GM23338 (cell line): ENCODE results near the gene KPNA6. TPM values are rescaled to one million over a fixed set of nuclear protein-coding genes. Genes with fewer than 3 reads are reported as not detected.
A peak's percentile ranks its signal among the peaks of the same experiment; 100 is the strongest.
"Not testable (repeated sequence)": the region's sequence is repeated elsewhere in the genome, so short reads cannot be mapped to it uniquely, and the experiment has no call there.

Source experiments
- ATAC-seq: fragments of 200-7000 bp; cut with Tn5 transposase; 3 replicates; pipeline ENCODE4 v1.9.1; 2020
- DNase-seq: peaks from one replicate; pipeline ENCODE4 v3.0.0-alpha.2; 2015; ENCODE audit warnings: low spot score
- H2AFZ ChIP-seq: fragments of 200-600 bp; sonication (generic); 2 replicates; pipeline ENCODE4 v1.8.0; 2016; ENCODE audit warnings: antibody characterized with exemption, mild to moderate bottlenecking, moderate library complexity
- H3F3A ChIP-seq: fragments of 200-600 bp; sonication (generic); replicated peaks from 2 replicates; pipeline ENCODE4 v1.8.0; 2017; ENCODE audit warnings: antibody characterized with exemption, mixed run types, low read depth
- H3K27ac ChIP-seq: fragments of 200-600 bp; sonication (generic); 2 replicates; pipeline ENCODE4 v1.6.1; 2016; ENCODE audit warnings: low read depth
- H3K27me3 ChIP-seq: fragments of 200-600 bp; sonication (generic); 2 replicates; pipeline ENCODE4 v1.8.0; 2016; ENCODE audit warnings: mild to moderate bottlenecking, mixed run types, moderate library complexity; ENCODE audit not compliant: insufficient read depth
- H3K36me3 ChIP-seq: fragments of 200-600 bp; sonication (generic); 2 replicates; pipeline ENCODE4 v1.8.0; 2016; ENCODE audit warnings: mild to moderate bottlenecking; ENCODE audit not compliant: insufficient read depth
- H3K4me1 ChIP-seq: fragments of 200-600 bp; sonication (generic); 2 replicates; pipeline ENCODE4 v1.8.0; 2016; ENCODE audit warnings: mild to moderate bottlenecking, moderate library complexity; ENCODE audit not compliant: insufficient read depth
- H3K4me2 ChIP-seq: fragments of 200-600 bp; sonication (generic); 2 replicates; pipeline ENCODE4 v1.7.1; 2017; ENCODE audit warnings: mixed run types
- H3K4me3 ChIP-seq: fragments of 200-600 bp; sonication (generic); 2 replicates; pipeline ENCODE4 v1.6.1; 2016; ENCODE audit warnings: mixed run types
- H3K79me2 ChIP-seq: fragments of 200-600 bp; sonication (generic); replicated peaks from 2 replicates; pipeline ENCODE4 v1.8.0; 2017; ENCODE audit warnings: mild to moderate bottlenecking; ENCODE audit not compliant: insufficient read depth
- H3K9me2 ChIP-seq: fragments of 200-600 bp; sonication (generic); 2 replicates; pipeline ENCODE4 v1.8.0; 2017; ENCODE audit not compliant: insufficient read depth
- H4K20me1 ChIP-seq: fragments of 200-600 bp; sonication (generic); replicated peaks from 2 replicates; pipeline ENCODE4 v1.8.0; 2017; ENCODE audit warnings: mild to moderate bottlenecking; ENCODE audit not compliant: insufficient read depth
- H3K27ac Mint-ChIP-seq: 2 replicates; pipeline ENCODE4 v1.8.0; 2020; ENCODE audit warnings: inconsistent platforms, mild to moderate bottlenecking, moderate library complexity, mixed read lengths
- H3K27me3 Mint-ChIP-seq: 3 replicates; pipeline ENCODE4 v1.8.0; 2022; ENCODE audit warnings: low read depth, mild to moderate bottlenecking, moderate library complexity, mixed read lengths, inconsistent platforms; ENCODE audit not compliant: insufficient read depth, poor library complexity
- H3K36me3 Mint-ChIP-seq: 3 replicates; pipeline ENCODE4 v1.8.0; 2021; ENCODE audit warnings: low read depth, mild to moderate bottlenecking, inconsistent platforms, moderate library complexity, mixed read lengths
- H3K4me1 Mint-ChIP-seq: 3 replicates; pipeline ENCODE4 v1.8.0; 2020; ENCODE audit warnings: mild to moderate bottlenecking, inconsistent platforms, mixed read lengths
- H3K4me3 Mint-ChIP-seq: 3 replicates; pipeline ENCODE4 v1.8.0; 2021; ENCODE audit warnings: moderate library complexity, mild to moderate bottlenecking, inconsistent platforms, mixed read lengths
- H3K9me3 Mint-ChIP-seq: 3 replicates; pipeline ENCODE4 v1.8.0; 2020; ENCODE audit warnings: moderate library complexity, mild to moderate bottlenecking, inconsistent platforms, mixed read lengths
- CREB1 ChIP-seq: fragments of 250-450 bp; sonication (Bioruptor Pico); IDR thresholded peaks from 2 replicates; pipeline ENCODE4 v1.5.0; 2020; ENCODE audit warnings: low read depth, mild to moderate bottlenecking, moderate library complexity
- CTCF ChIP-seq, 2 experiments: fragments of 200-600 bp in 1 of 2; sonication (generic) in 1 of 2; conservative IDR thresholded peaks; 2 replicates each; pipeline versions ENCODE4 v1.5.1 to v1.6.1; 2016 to 2017; ENCODE audit warnings: antibody characterized with exemption in 2 of 2, low read depth in 2 of 2, mild to moderate bottlenecking in 2 of 2, moderate library complexity in 1 of 2
- ETS1 ChIP-seq: IDR thresholded peaks from 2 replicates; pipeline ENCODE4 v1.6.1; 2016; ENCODE audit warnings: antibody characterized with exemption
- JUNB ChIP-seq: IDR thresholded peaks from one replicate; pipeline ENCODE4 v1.6.1; 2016; ENCODE audit warnings: antibody characterized with exemption; ENCODE audit not compliant: unreplicated experiment
- NANOG ChIP-seq: IDR thresholded peaks from 2 replicates; pipeline ENCODE4 v1.6.1; 2016; ENCODE audit warnings: antibody characterized with exemption, borderline replicate concordance
- REST ChIP-seq: IDR thresholded peaks from one replicate; pipeline ENCODE4 v1.6.1; 2018; ENCODE audit warnings: antibody characterized with exemption; ENCODE audit not compliant: unreplicated experiment
- STAT1 ChIP-seq: IDR thresholded peaks from one replicate; pipeline ENCODE4 v1.6.1; 2016; ENCODE audit warnings: antibody characterized with exemption; ENCODE audit not compliant: unreplicated experiment
- ZNF114 ChIP-seq: fragments of 250-450 bp; sonication (Bioruptor Pico); IDR thresholded peaks from 2 replicates; pipeline ENCODE4 v1.5.0; 2020; ENCODE audit warnings: mild to moderate bottlenecking, moderate library complexity
- ZNF331 ChIP-seq: fragments of 250-450 bp; sonication (Bioruptor Pico); IDR thresholded peaks from 2 replicates; pipeline ENCODE4 v1.5.0; 2020; ENCODE audit warnings: low read depth, mild to moderate bottlenecking, moderate library complexity
- polyA plus RNA-seq: library from polyadenylated mRNA; unstranded; fragments of >200 nt; fragmentation: Nextera tagmentation; extraction: Ambion mirVana; gene quantifications from 2 replicates; pipeline ENCODE4 v1.2.1, GENCODE V29; 2016
- total RNA-seq: library from RNA; depleted of rRNA; stranded (reverse); fragments of >200 nt; shearing (Covaris generic); gene quantifications from 2 replicates; pipeline ENCODE4 v1.2.3, GENCODE V29; 2014

Gene KPNA6
- total and polyA plus RNA-seq, 2 experiments from 2014 or later: 28.6 to 72.2 TPM

GRCh38 chr1:32128964-32129363 is 21.1 kb downstream of the KPNA6 start:
- H2AFZ ChIP-seq: no peak overlapping the region
- TF ChIP-seq ETS1: no peak
- no peak for TF ChIP-seq ZNF331 (CRISPR knock-in tag)
- TF ChIP-seq ZNF114: no peak
- TF ChIP-seq CREB1 (CRISPR knock-in tag): no peak
- TF ChIP-seq JUNB: no peak
- TF ChIP-seq CTCF (conservative IDR thresholded peaks at IDR 0.05; ENCODE audit: low read depth in 2 of 2): no peak
- Mint-ChIP-seq H3K4me3 (no peak overlapping the region), H3K36me3 (peaks cover 11% of the 10 kb centered on the region; the same call in 2 of the 3 replicates), H3K4me1 (peaks cover 27% of the 10 kb centered on the region), H3K9me3 (no peaks in the 10 kb centered on the region), H3K27me3 (no peaks in the 10 kb centered on the region), H3K27ac (no peak overlapping the region)
- no peaks in the 10 kb centered on the region for H3K36me3 ChIP-seq
- DNase-seq (no peak), ATAC-seq (no peak)
- peaks cover 17% of the 10 kb centered on the region for H3K4me1 ChIP-seq
- no peak overlapping the region; the same call in 1 of the 2 replicates for H3K4me2 ChIP-seq
- H3K27ac ChIP-seq: peak overlapping the region; percentile 71; the same call in 1 of the 2 replicates
- no peaks in the 10 kb centered on the region for H3K9me2 ChIP-seq
- H4K20me1 ChIP-seq: peaks cover 50% of the 10 kb centered on the region
- H3F3A ChIP-seq: peaks cover 4% of the 10 kb centered on the region; the same call in 1 of the 2 replicates
- H3K27me3 ChIP-seq: no peaks in the 10 kb centered on the region
- H3K4me3 ChIP-seq: no peak overlapping the region
- peaks cover 98% of the 10 kb centered on the region for H3K79me2 ChIP-seq

GRCh38 chr1:32133950-32134280 is 26.1 kb downstream of the KPNA6 start:
- Histone ChIP-seq H4K20me1 (peaks cover 50% of the 10 kb centered on the region), H3K79me2 (peaks cover 98% of the 10 kb centered on the region)
- not testable (repeated sequence) for H3F3A ChIP-seq, H3K9me3 Mint-ChIP-seq, H3K27me3 Mint-ChIP-seq, DNase-seq, H3K27ac ChIP-seq, H3K4me3 ChIP-seq, H3K36me3 ChIP-seq, H3K9me2 ChIP-seq, H3K4me1 Mint-ChIP-seq, ATAC-seq, H3K4me3 Mint-ChIP-seq, H3K4me2 ChIP-seq, H2AFZ ChIP-seq, H3K27me3 ChIP-seq, H3K27ac Mint-ChIP-seq, H3K4me1 ChIP-seq
- H3K36me3 Mint-ChIP-seq: peaks cover 11% of the 10 kb centered on the region; the same call in 2 of the 3 replicates

GRCh38 chr1:32137111-32137510 is 29.3 kb downstream of the KPNA6 start:
- H3K4me3 ChIP-seq: no peak overlapping the region
- H3K9me2 ChIP-seq: no peaks in the 10 kb centered on the region
- no peak overlapping the region for H3K4me3 Mint-ChIP-seq
- peaks cover 98% of the 10 kb centered on the region for H3K79me2 ChIP-seq
- peaks cover 49% of the 10 kb centered on the region for H4K20me1 ChIP-seq
- H3K36me3 ChIP-seq: no peaks in the 10 kb centered on the region
- ATAC-seq (no peak), DNase-seq (no peak)
- H3K4me2 ChIP-seq: no peak overlapping the region
- no peak overlapping the region for H2AFZ ChIP-seq
- no peaks in the 10 kb centered on the region for H3K9me3 Mint-ChIP-seq
- no peaks in the 10 kb centered on the region for H3K27me3 ChIP-seq
- peaks cover 3% of the 10 kb centered on the region; the same call in 1 of the 3 replicates for H3K36me3 Mint-ChIP-seq
- peaks cover 4% of the 10 kb centered on the region for H3K27me3 Mint-ChIP-seq
- H3K4me1 Mint-ChIP-seq: peaks cover 7% of the 10 kb centered on the region; the same call in 1 of the 3 replicates
- no peaks in the 10 kb centered on the region for H3K4me1 ChIP-seq
- H3K27ac Mint-ChIP-seq: no peak overlapping the region
- no peak overlapping the region for H3K27ac ChIP-seq
- no peaks in the 10 kb centered on the region for H3F3A ChIP-seq
- TF ChIP-seq ZNF114 (no peak), NANOG (no peak), STAT1 (no peak), ETS1 (no peak), REST (no peak)
